GM21619 (cell line): ENCODE data around the gene ZNF438.
"Not testable (repeated sequence)": the region's sequence is repeated elsewhere in the genome, so short reads cannot be mapped to it uniquely, and the experiment has no call there.

Experiments
- ATAC-seq: cut with Tn5 transposase; IDR thresholded peaks from one replicate; pipeline ENCODE4 v1.9.1; 2021; ENCODE audit not compliant: unreplicated experiment

Gene ZNF438

DNA sequence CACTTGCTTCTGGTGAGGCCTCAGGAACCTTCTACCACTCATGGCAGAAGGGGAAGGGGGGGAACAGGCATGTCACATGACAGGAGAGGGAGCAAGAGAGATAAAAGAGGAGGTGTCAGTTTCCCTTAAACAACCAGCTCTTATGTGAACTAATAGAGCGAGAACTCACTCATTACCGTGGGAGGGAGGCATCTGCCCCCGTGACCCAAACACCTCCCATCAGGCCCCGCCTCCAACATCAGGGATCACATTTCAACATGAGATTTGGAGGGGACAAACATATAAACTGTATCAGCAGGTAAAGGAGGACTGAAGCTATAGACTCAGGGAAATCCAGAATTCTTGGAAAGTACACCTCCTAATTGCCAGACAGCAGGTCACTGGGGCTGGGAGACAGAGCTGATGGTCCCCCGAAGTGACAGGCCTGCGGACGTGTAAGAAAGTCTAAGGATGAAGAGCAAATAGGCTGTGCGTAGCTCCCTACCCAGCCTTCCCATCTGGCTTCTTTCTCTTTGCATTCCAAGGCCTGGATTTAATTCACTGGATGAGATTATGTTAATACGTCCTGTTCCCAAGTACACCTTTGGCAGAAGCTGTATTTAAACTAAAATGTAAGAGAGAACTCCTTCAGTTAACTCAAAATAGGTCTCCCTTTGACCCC lies 215.4 kb downstream of the ZNF438 start:
- no peak for ATAC-seq

DNA sequence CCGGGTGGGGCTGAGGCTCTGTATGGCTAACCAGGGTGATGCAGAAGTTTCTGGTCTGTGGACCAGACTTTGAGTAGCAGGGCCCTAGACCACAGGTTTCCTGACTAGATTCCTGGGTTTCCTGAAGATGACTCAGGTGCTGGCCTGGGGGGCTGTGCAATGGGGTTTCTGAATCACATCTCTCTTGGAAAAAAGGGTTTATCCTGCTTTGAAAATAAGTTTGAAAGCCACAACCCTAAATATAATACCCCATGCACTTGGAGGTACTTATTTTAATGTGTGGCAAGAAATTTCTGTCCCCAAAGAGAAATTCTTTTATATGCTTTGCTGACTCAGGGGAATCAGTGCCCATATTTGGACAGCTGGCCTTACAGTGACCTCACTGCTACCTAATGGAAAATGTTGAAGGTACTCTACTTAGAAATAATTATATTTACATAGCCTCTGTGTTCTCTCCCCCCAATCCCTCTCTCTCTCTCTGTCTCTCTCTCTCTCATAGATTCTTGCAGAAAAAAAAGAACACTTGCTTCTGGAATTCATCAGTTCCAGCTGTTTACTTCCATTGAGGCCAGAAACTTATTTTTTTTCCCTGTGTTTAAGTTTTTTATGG lies 217.7 kb downstream of the ZNF438 start:
- ATAC-seq = no peak

DNA sequence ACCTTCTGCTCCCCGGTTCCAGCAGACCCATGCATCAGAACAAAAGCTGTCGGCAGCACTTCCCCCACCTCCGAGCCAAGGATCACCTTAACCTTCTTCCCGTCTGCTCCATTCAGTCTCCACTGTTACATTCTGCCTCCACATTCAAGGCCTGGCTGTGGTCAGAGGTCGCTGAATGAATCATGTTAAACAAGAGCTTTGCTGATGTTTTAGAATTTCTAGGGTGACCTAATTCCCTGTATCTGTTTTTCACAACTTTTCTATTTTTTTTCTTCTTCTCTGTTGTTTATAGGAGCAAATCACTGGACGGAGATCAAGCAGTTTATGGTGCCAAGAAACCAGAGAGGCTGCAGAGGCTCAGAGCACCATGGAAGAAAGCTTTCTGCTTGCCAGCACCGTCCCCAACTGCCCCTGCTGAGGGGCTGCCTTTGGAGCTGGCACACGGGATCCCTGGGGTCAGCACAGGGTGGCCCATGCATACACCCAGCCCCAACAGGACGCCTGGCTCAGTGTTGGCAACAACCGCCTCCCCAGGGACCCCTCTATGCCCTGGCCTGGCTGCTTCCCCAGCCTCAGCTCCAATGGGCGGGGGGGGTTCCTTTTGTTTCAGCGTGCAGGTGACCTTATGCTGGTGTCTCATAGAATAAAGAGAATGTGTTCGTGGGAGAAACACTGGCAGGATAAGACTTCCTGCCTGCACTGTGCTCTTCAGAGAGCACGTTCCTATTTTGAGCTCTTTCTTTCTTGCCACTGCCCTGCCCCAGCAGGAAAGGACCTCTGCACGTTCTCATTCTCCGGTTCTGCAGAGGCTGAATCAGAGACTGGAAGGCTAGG lies 219.4 kb downstream of the ZNF438 start:
- no peak for ATAC-seq

DNA sequence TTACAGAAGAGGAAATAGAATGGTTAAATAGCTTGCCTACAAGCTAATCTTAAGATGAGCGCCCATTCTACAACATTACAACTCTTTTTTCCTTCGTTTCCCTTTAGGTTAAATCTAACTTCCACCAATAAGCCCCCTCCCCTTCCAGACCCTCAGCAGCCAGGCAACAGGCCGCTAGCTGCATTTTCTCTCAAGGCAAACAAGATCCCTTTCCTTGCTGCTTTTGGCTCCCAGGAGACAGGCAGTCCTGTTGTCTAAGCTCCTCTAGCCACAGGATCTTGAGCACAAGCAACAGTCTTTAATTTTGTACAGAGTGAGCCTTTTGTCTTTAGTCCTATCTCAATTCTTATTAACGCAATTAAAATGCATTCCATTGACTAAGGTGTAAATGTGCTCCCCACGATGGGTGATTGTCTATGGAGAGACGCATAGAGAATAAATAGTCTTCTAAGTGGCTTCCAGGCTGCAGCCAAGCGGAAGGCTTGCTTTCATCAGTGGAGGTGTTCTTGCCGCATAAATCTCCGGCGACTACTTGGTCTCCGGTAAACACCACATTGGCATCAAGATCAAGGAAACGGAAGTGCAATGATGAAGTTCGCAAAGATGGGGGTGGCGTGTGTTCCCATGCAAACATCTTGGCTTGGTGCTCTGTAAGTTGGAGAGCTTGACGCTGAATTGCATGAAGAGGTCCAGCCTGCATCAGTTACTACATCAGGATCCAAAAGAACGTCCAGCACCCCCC lies 220.2 kb downstream of the ZNF438 start:
- ATAC-seq = no peak

DNA sequence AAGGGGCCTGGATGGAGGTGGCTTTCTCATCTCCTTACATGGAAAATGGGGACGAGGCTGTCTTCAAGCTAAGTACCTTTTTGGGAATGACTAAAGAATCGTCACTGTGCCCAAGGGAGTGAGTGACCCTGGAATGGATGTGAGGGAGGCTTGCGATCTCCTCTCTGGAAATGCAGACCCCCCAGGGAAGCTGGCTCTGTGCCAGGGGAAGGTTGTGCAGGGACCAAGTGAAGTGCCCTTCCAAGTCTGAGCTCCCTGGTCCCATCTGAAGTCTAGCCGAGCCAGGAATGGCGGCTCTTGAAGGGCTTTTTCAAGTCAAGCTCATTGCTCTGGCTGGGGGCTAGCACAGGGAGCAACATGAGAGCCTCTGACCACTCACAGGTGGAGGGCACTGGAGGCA lies 221.2 kb downstream of the ZNF438 start:
- no peak for ATAC-seq

DNA sequence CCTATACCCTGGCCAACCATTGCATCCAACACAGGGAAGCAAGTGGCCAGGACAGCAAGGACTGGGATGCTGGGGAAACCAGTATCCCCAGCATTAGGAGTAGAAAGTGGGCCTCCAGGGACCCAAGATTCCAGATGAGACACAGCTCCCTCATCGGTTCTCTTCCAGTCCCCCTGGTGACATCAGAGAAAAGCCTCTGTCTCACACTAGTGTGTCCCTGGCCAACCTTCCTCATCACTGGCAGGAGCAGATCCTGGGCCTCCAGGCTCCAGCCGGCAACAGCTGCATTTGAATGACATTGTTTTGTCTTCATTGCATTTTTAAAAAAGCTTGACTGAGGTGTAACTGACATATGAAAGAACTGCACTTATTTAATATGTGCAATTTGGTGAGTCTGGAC lies 224.8 kb downstream of the ZNF438 start:
- no peak for ATAC-seq

DNA sequence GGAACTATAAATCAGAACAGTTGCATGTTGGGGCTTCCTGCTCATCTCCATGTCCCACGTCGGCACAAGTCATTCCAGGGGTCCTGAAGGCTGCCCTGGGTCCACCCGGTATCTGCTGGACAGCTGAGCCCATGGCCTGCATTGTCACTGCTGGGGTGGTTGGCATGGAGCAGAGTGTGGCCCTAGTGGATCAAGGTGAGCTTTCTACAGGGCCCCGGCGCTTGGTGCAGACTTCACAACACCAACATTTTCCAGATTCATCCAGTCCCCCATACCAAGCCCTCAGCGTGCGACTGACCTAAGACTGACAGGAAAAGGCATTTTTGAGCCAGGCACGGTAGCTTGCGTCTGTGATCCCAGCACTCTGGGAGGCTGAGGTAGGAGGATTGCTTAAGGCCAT lies 226.6 kb downstream of the ZNF438 start:
- ATAC-seq = no peak

DNA sequence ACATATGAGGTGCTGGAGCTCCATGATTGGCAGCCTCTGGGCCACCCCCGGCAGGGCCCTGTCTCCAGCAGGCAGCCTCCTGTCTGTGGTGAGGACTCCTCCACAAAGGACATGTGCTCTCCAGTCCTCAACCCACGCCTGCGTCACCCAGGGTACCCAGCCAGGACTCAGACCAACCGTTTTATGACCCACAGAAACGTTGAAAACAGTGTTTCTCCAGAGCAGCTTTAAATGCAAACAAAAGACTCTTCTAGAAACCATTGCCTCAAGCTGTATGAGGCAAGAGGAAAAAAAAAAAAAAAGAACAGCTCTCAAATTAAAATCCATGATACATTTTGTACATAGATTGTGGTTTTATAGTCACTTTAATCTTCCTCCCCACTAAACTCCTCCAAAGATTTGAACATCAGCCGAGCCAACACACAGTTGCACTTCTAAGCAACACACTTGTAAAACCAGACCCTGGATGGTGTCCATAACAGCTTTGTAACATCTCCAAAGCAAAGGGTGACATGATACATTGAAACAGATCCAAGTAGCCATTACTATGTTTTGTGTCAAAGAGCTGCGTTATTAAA lies 227.1 kb downstream of the ZNF438 start:
- no peak for ATAC-seq

DNA sequence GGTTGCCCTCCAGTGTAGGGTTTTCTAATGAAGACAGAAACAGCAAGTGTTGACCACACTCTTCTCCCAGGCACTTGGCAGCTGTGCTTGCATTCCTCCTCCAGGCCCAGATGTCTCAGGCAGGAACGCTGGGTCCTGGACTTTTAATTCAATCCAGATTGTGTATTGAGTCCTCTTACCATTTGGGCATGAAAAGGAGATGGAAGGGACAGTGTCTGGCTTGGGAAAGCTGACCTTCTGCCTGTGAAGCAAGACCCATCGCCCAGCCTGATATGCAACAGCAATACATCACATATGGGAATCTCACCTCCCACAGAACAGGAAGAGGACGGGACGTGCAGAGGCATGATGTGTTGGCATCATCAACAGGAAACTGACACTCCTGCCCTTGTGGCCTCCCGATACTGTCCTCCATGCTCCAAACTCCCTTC lies 227.8 kb downstream of the ZNF438 start:
- no peak for ATAC-seq

DNA sequence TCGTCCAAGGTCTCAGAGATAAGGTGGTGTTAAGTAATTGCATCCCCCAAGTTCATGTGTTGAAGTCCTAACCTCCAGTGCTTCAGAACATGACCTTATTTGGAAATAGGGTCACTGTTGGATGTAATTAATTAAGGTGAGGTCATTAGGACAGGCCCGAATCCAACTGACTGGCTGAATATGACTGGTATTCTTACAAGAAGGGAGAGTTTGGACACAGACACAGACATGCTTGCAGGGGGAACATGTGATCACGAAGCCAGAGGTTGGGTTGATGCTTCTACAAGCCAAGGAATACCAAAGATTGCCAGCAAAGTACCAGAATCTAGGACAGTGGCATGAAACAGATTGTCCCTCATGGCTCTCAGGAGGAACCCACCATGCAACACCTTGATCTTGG lies 228.6 kb downstream of the ZNF438 start:
- ATAC-seq = no peak

DNA sequence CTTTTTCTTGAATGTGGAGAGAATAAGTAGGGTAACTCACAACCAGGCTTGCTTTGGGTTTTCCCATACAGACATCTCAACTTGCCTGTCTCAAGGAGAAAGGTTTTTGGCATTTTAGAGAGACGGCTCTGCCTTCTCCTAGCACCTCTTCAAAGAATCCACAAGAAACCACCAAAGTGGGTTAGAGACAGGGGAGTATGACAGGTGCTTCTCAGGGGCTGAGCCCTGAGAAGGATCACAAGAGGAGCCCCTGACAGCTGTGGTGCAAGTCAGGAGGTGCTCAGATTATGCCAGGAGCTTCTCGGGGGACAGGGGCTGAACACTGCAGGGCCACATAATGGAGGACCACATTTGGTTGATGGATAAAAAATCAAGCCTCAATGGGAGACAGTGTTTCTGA lies 231.3 kb downstream of the ZNF438 start:
- ATAC-seq = no peak

DNA sequence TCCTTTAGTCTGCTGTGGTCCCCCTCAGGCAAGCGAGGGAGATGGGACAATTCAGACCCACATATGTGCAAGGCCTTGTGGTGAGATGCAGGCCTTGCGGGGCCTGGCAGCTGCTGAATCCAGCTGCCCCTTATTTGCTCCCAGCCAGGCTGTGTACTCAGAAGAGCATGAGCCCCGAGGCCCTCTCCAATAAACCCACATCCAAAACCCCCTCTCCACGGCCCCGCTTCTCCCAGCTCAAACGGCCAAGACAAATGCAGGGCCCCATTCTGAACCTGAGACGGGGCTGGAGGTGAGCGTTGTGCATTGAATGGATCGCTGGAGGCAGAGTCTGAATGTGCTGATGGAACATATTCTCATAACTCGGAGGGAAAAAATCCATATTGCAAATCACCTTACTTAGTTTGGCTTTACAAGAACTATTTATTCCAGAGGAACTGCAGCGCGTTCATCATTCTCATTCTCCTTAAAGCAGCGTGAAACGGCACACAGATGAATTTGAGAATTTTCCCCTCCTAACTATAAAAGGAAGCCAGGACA lies 232.9 kb downstream of the ZNF438 start:
- no peak for ATAC-seq

DNA sequence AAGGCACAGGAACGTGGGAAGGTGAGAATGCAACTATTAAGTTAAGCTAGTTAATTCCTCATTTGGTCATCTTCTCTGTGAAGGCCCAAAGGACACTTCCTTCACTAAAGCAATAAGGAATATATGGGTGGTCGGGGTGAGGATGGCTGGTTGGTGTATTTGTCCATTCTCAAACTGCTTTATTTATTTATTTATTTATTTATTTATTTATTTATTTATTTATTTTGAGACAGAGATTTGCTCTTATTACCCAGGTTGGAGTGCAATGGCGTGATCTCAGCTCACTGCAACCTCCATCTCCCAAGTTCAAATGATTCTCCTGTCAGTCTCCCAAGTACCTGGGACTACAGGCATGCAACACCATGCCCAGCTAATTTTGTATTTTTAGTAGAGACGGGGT lies 236.6 kb downstream of the ZNF438 start:
- ATAC-seq = not testable (repeated sequence)
